HPDE6-E6E7 (cell line): ENCODE measurements around the gene HDAC4.
A peak's percentile ranks its signal among the peaks of the same experiment; 100 is the strongest.

Experiments
- DNase-seq: peaks from one replicate; pipeline ENCODE4 v3.0.0; 2011; ENCODE audit warnings: missing footprints; ENCODE audit errors: extremely low spot score

Gene HDAC4

GRCh38 chr2:239326831-239327535, 73.8 kb downstream of the HDAC4 start:
- no peak for DNase-seq

DNA sequence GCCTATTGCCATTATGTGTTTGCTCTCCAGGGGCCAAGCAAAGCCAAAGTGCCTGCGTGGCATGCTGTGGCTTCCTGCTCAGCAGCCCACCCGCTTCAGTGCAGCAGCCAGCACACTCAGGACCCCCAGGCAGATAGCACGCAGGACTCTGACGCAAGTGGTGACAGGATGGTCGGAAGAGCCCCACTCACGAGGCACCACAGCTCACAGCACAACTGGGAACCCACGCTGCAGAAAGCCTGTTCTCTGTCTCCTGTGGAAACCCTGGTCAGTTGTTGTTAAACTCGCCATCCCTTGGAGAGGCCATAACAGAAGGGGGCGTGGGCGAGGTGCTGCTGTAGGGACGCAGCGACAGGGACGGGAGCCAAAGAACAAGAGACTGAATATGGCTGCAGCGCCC, 76.4 kb downstream of the HDAC4 start:
- DNase-seq = no peak

DNA sequence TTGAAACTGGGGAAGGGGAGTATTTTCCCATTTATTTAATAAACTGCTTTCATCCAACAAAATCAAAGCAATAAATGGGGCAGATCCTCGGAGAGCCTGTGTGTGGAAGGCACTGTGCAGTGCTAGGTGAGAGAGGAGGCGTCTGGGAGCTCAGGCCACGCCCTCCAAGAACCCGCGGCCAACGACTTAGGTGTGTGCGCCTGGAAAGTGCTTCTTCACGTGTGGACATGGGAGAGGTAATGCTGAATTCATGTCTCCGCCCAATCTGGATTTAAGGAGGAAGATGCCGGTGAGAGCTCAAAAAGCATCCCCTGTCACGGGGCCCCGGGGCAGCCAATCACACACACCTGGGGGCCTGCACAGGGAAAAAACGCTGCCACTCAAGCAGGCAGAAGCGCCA, 77.4 kb downstream of the HDAC4 start:
- no peak for DNase-seq

- DNase-seq = no peak
These were observed 78.3 kb downstream of the HDAC4 start for GRCh38 chr2:239322416-239323086.

GRCh38 chr2:239321596-239322415, 79.0 kb downstream of the HDAC4 start:
- no peak for DNase-seq

DNA sequence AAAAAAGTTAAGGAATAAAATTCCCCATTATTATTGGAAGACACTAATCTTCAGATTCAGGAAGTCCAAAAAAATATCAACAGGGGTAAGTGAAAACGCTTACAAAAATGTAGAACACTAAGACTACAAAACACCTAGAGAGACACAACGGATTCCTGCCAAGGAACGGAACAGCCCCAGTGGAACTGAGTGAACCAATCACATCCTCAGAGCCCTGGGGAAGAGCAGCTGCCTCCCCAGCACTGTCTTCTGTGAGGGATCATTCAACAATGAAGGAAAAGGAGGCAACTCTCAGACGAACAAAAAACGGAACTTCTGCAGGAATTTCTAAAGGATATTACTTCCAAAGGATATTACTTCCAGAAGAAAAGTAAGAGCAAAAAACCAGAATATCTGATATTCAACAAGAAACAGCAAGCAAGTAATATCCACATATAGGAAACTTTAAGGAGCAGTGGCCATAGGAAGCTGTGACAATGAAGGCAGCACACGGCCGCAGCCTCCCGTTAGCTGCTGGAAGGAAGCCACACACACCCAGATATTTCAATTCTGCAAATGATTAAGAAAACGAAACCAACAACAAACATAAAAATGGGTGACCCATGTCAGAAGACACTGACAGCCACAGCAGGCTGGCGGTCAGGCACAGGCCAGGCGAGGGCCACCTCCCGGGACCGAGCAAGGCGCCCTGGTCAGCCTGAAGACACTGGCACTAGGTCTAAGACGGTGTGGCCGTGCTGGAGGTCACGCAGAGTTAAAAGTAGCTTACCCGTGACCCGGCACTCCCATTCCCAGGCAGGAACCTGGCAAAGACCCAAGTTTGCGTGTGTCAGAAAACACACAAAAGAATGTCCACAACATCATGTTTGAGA, 81.8 kb downstream of the HDAC4 start:
- DNase-seq = peak; percentile 14

GRCh38 chr2:239318151-239318611, 82.6 kb downstream of the HDAC4 start:
- DNase-seq = no peak

DNA sequence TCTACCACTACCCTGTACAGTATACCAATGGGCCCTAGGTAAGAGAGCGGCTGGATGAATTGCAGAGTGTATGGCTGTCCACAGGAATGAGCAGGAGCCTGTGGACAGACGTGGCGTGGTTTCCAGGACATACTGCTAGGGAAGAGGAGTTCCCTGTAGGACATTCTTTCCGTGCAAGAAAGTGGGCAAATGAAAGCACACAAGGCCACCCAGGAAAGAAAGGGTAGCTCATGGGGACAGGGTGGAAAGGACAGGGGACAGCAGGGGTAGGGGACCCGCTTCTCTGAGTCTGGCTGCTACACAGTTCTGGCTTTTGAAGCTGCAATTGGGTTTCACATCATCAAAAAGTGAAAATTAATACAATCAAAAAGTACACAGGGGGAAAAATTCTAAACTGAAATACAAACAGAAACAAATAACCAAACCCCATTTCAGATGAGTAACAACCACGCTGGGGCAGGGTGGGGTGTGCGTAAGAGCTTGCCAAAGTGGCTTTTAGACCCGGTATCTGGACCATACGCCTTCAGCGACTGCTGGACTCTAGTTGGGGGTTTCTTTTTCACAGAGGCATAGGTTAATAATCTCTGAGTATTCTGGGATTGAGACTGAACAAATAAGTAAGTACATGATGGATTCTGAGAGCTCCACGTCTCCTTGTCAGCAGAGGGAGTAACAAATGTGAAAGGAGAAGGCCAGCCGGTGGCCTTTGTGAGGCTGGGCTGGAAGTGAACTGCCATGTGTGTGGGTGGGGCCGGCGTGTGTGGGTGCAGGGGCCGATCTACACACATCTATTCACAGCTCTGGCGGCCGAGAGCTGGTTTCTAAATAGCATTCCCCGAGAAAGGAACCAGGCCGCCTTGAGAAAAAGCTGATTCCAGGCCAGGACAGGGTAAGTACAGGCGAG, 84.0 kb downstream of the HDAC4 start:
- no peak for DNase-seq

- no peak for DNase-seq
These were observed 85.5 kb downstream of the HDAC4 start for GRCh38 chr2:239315308-239315707.

DNA sequence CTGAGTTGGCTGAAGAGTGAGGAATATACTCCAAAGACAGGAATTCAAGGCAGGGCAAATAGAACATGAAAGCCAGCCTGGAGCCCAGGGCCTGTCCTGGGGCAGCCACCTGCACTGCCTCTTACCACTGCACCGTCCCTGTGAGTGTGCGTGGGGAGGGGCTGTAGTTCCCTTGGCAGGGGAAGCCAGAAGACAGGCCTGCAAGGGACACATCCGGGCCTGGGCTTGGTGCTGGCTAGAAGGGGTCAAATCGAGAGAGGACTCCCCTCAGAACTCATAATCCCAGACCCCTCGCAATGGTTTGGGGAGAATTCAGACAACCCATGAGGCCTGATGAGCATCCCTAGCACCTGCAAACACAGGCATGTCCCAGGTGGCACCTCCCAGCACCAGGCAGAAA, 87.0 kb downstream of the HDAC4 start:
- DNase-seq = no peak

GRCh38 chr2:239312741-239313667, 87.8 kb downstream of the HDAC4 start:
- DNase-seq = no peak

- no peak for DNase-seq
These were observed 88.7 kb downstream of the HDAC4 start for GRCh38 chr2:239312081-239312511.

- no peak for DNase-seq
These were observed 89.4 kb downstream of the HDAC4 start for GRCh38 chr2:239311132-239312040.

DNA sequence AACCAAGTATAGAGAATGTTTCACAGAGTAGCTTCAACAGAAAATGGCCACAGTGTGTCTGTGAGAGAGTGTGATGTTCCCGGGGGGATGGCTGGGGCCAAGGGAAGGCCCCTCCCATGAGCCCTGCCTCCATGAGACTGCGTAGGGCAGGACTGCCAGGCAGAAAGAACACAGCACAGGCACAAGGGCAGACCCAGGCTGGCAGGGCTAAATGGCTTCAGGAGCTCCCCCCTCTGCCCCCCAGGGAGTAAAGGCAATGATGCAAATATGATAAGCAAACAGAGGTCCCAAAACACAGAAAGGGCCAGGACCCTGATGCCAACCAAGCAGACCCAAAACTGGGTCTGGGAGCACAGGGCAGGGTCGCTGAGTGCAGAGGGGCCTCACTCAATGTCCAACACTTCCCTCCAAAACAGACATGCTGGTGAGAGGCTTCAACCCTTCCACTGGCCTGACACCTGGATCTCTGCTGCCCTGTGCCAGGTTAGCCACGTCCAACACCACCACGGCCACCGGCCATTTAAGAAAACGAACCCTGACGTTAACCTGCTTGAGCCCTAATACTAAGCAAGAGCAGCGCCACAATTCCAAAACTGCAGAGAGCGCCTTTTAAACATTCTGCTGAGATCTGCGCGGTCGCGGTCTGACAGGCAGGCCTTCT, 90.3 kb downstream of the HDAC4 start:
- DNase-seq = no peak

DNA sequence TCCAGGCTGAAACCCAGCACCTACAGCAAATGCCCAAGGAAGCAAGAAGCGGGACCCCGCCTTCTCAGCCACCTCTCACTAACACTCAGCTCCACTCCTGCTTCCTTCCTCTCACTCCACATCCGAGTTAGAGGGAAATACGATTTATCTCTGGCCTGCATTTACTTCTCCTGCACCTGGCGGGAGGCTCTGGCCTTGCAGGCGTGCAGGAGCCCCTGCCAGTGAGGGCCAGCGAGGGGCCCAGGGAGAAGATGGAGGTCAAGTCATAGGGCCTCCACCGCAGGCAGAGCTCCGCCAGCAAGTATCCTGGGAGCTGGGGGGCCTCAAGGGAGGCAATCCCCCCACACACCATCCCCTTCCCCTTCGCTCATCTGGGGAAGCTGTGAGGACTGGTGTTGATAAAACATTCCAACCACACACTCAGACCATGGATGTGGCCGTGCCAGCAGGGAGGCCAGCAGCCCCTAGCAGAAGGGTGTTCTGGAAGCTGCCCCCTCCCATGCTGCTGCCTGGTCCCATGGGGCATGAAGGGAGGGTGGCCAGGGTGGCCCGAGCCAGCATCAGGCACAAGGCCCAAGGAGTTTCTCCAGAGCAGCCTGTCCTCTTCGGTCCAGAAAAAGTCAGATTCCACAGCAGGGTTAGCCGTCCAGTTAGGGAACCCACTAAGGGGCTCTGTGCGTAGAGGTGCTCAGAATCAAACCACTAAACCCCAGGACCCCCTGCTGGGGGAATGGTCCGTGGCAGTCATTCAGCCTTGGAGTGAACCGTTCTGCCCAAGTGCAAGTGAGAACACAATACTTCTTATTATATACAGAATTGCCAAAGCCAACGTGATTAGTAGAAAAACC, 91.2 kb downstream of the HDAC4 start:
- DNase-seq = no peak

DNA sequence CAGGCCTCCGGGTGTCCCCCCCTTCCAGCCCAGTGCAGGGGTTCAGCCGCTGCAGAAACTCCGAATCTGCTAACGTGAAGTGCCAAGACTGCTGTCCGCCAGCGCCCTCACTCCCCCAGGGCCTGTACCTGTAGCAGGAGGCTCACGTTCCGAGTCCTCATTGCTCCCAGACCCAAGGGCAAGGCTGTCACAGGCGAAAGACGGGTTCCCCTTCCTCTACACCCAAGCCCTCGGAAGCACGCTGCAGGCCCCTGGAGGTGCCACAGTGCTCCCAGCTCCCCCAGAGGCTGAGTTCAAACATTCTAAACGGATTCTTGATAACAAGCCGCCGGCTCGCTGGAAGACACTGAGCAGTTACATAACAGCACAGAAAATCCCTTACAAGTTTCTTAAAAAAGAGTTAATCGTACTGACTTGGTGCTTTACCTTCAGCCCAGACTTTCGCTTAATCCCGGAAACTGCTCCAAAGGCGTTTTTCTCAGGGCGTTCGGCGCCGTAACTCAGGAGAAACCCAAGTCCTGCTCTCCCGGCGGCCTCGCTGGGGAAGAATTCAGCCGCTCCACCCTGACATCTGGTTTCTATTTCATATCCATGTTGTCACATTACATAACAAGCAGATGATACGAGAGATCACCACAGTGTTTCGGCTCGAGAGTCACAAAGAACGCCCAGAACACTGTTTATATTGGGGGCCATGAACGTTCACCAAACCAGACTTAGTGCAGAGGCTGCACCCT, 92.0 kb downstream of the HDAC4 start:
- DNase-seq = no peak
